Activated naive CD8-positive, alpha-beta T cell treated with anti-CD3 and anti-CD28 coated beads for 36 hours (primary cell): ENCODE measurements around the gene KL. TPM values are rescaled to one million over a fixed set of nuclear protein-coding genes. Genes with fewer than 3 reads are reported as not detected.

Source experiments
- DNase-seq: peaks from one replicate; pipeline ENCODE4 v3.0.0; 2021
- H3K27ac Mint-ChIP-seq: one replicate; pipeline ENCODE4 v1.8.0; 2022; ENCODE audit warnings: mild to moderate bottlenecking, moderate library complexity, mixed read lengths
- H3K27me3 Mint-ChIP-seq: one replicate; pipeline ENCODE4 v1.8.0; 2022; ENCODE audit warnings: mild to moderate bottlenecking, mixed read lengths
- H3K36me3 Mint-ChIP-seq: one replicate; pipeline ENCODE4 v1.8.0; 2021; ENCODE audit warnings: mild to moderate bottlenecking, mixed read lengths
- H3K4me1 Mint-ChIP-seq: one replicate; pipeline ENCODE4 v1.8.0; 2021; ENCODE audit warnings: mixed read lengths
- H3K4me3 Mint-ChIP-seq: one replicate; pipeline ENCODE4 v1.8.0; 2022; ENCODE audit warnings: mild to moderate bottlenecking, moderate library complexity, mixed read lengths
- H3K9me3 Mint-ChIP-seq: one replicate; pipeline ENCODE4 v1.8.0; 2022; ENCODE audit warnings: mixed read lengths
- total RNA-seq, 2 experiments: library from RNA; stranded (reverse); gene quantifications; one replicate each; pipeline ENCODE4 v1.2.3, GENCODE V29; 2021

KL gene
- total RNA-seq, 2 experiments from 2014 or later = 0.50 to 0.72 TPM

DNA sequence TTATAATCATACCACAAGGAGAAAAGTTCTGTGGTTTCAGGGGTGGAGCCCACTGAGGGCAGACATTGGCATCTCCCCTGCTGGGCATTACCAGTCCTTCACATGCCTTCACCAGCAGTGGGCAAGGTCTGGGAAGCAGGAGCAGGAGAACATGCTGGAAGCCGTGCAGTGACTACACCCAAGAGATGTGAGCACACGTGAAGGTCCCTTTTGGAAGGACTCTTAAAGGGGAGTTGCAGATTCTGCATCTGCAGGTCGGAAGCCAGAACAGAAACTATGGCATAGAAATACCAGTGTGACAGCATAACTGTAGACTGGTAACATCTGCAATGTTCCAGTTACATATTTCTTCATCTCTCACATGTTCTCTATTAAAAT, 26.9 kb upstream of the KL start:
- H3K27ac Mint-ChIP-seq = no peak overlapping the region
- peaks cover 4% of the 10 kb centered on the region for H3K27me3 Mint-ChIP-seq
- peaks cover 5% of the 10 kb centered on the region for H3K36me3 Mint-ChIP-seq
- H3K9me3 Mint-ChIP-seq = no peaks in the 10 kb centered on the region
- DNase-seq = no peak
- no peak overlapping the region for H3K4me3 Mint-ChIP-seq
- peaks cover 5% of the 10 kb centered on the region for H3K4me1 Mint-ChIP-seq

DNA sequence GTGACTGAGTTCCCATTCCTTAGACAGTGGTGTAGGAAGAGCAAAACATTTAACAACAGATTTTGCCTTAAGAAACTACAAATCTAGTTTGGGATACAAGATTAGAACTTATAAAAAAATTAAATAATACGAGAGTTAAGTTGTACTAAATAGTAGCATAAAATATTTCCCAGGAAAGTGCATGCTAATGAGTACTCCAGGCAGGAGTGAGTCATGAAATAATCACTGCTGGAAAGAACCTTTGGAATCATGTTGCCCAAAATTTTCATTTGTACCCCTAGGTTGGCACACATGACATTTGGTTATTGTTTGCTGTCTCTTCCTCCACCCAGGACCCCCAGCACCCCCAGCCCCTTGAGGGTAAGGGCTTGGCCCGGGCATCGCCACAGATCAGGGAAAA, 26.3 kb upstream of the KL start:
- H3K27ac Mint-ChIP-seq = no peak overlapping the region
- DNase-seq = no peak
- peaks cover 5% of the 10 kb centered on the region for H3K4me1 Mint-ChIP-seq
- peaks cover 4% of the 10 kb centered on the region for H3K27me3 Mint-ChIP-seq
- peaks cover 5% of the 10 kb centered on the region for H3K36me3 Mint-ChIP-seq
- H3K9me3 Mint-ChIP-seq = no peaks in the 10 kb centered on the region
- H3K4me3 Mint-ChIP-seq = no peak overlapping the region

DNA sequence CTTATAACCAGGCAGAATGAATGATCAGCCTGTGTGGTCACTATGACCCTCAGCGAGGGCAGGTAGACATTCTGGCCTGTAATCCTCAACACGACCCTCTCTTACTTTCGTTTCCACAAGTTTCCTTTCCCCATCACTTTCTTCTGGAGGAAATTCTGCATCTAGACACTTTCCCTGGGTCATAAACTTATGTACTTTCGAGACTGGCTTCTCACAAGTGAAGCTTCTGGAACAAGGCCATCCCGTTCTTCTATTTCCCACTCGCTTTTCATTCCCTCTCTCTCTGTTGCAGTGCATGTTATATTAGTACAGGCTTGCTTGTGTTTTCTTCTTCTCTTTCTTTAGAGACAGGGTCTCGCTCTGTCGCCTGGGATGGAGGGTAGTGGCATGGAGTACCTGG, 23.1 kb upstream of the KL start:
- Mint-ChIP-seq H3K9me3 (no peaks in the 10 kb centered on the region), H3K27me3 (peaks cover 4% of the 10 kb centered on the region), H3K4me3 (no peak overlapping the region), H3K4me1 (peaks cover 5% of the 10 kb centered on the region), H3K36me3 (no peaks in the 10 kb centered on the region), H3K27ac (no peak overlapping the region)
- DNase-seq = no peak

- no peaks in the 10 kb centered on the region for H3K36me3 Mint-ChIP-seq
- peaks cover 4% of the 10 kb centered on the region for H3K27me3 Mint-ChIP-seq
- H3K4me1 Mint-ChIP-seq = no peaks in the 10 kb centered on the region
- H3K27ac Mint-ChIP-seq = no peak overlapping the region
- H3K9me3 Mint-ChIP-seq = no peaks in the 10 kb centered on the region
- no peak for DNase-seq
- no peak overlapping the region for H3K4me3 Mint-ChIP-seq
These were observed 18.8 kb upstream of the KL start for GRCh38 chr13:32997399-32997798.

GRCh38 chr13:32998966-32999365, 17.3 kb upstream of the KL start:
- no peaks in the 10 kb centered on the region for H3K4me1 Mint-ChIP-seq
- no peak overlapping the region for H3K27ac Mint-ChIP-seq
- no peak overlapping the region for H3K4me3 Mint-ChIP-seq
- no peaks in the 10 kb centered on the region for H3K36me3 Mint-ChIP-seq
- peaks cover 4% of the 10 kb centered on the region for H3K27me3 Mint-ChIP-seq
- H3K9me3 Mint-ChIP-seq = no peaks in the 10 kb centered on the region
- DNase-seq = no peak

- Mint-ChIP-seq H3K4me3 (no peak overlapping the region), H3K4me1 (no peaks in the 10 kb centered on the region), H3K36me3 (no peaks in the 10 kb centered on the region), H3K9me3 (no peaks in the 10 kb centered on the region), H3K27ac (no peak overlapping the region), H3K27me3 (peaks cover 2% of the 10 kb centered on the region)
- DNase-seq = no peak
These were observed 15.9 kb upstream of the KL start for GRCh38 chr13:33000365-33000764.

GRCh38 chr13:33003458-33004019, 12.7 kb upstream of the KL start:
- Mint-ChIP-seq H3K36me3 (peaks cover 7% of the 10 kb centered on the region), H3K27me3 (peaks cover 12% of the 10 kb centered on the region), H3K4me3 (no peak overlapping the region), H3K27ac (no peak overlapping the region), H3K4me1 (no peaks in the 10 kb centered on the region), H3K9me3 (peaks cover 12% of the 10 kb centered on the region)
- DNase-seq = no peak

DNA sequence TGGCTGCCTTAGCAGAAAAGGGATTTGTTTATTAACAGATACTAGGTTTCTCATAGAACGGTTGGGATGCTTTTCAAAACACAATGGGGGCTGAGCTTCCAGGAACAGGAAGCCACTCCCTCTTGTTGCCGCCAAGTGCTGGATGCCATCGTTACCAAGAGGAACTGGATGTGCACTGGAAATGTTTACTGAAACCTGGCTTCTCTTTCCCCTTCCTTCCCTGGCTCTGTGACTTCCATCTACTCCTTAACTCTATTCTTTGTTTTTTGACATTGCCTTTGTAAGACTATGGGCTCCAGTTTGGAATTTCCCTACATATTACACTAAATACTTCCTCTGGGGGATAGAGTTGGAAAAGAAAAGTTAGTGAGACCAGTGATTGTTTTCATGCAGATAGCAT, 11.7 kb upstream of the KL start:
- Mint-ChIP-seq H3K27ac (no peak overlapping the region), H3K36me3 (peaks cover 9% of the 10 kb centered on the region), H3K9me3 (peaks cover 20% of the 10 kb centered on the region), H3K4me1 (no peaks in the 10 kb centered on the region), H3K27me3 (peaks cover 19% of the 10 kb centered on the region), H3K4me3 (no peak overlapping the region)
- DNase-seq = no peak

GRCh38 chr13:33006134-33006533, 10.1 kb upstream of the KL start:
- H3K36me3 Mint-ChIP-seq = peaks cover 9% of the 10 kb centered on the region
- no peak overlapping the region for H3K4me3 Mint-ChIP-seq
- H3K27ac Mint-ChIP-seq = no peak overlapping the region
- peaks cover 21% of the 10 kb centered on the region for H3K9me3 Mint-ChIP-seq
- DNase-seq = no peak
- no peaks in the 10 kb centered on the region for H3K4me1 Mint-ChIP-seq
- peaks cover 19% of the 10 kb centered on the region for H3K27me3 Mint-ChIP-seq

DNA sequence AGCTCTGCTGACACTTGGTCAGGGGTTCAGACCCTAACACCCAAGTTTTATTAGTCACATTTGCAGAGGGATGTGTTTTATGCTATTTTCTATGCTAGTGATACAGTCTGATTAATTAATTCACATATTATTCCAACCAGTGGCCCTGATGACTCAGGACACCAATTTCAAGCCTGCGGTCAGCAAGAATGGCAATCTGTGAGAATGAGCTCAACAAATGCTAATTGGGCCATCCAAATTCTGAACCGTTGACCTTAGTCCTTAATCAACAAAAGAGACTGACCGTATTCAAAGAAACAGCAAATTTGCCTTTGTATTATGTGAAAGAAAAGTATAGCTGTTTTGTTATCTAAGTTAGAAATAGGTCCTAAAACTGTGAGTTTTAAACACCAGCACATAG, 9.6 kb upstream of the KL start:
- Mint-ChIP-seq H3K9me3 (peaks cover 21% of the 10 kb centered on the region), H3K27me3 (peaks cover 19% of the 10 kb centered on the region), H3K4me1 (no peaks in the 10 kb centered on the region), H3K36me3 (peaks cover 9% of the 10 kb centered on the region), H3K27ac (no peak overlapping the region), H3K4me3 (no peak overlapping the region)
- DNase-seq = no peak

DNA sequence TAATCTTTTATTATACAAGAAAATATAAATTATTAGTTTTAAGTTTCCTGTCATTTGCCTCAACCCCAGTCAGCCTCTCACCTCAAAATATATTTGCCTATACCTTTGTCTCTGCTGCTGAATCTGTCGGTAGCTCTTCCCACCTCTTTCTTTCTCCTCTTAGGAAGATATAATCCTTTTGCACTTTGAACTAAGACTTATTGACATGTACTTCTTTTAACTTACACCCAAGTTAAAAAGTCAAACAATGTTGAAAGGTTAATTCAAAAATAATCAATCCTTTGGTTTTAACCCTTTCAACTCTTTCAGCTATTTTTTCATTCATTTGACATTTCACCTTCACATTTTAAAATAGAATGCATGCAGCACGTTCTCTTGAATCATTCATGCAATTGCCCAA, 9.0 kb upstream of the KL start:
- Mint-ChIP-seq H3K9me3 (peaks cover 21% of the 10 kb centered on the region), H3K36me3 (peaks cover 9% of the 10 kb centered on the region), H3K4me1 (no peaks in the 10 kb centered on the region), H3K4me3 (no peak overlapping the region), H3K27ac (no peak overlapping the region), H3K27me3 (peaks cover 23% of the 10 kb centered on the region)
- DNase-seq = no peak

DNA sequence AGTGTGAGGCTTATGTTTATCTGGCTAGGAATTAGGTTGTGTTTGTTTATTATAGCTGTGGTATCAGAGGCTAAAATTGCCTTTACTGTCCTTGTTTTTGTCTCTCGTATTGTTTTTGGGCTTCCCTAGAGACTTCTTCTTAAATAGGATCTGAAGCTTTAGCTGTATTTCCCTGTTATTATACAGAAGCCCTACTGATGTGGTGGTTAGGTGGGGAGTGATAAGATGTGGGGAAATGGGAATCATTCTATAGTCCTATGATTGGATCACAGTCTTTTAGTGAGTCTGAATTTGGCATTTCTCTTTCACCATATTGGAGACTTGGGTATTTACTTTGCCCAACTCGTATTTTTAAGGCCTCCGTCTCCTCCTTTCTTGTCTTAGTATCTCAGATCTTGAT, 8.3 kb upstream of the KL start:
- DNase-seq = no peak
- Mint-ChIP-seq H3K36me3 (peaks cover 9% of the 10 kb centered on the region), H3K4me3 (no peak overlapping the region), H3K27ac (no peak overlapping the region), H3K27me3 (peaks cover 27% of the 10 kb centered on the region), H3K4me1 (no peaks in the 10 kb centered on the region), H3K9me3 (peaks cover 21% of the 10 kb centered on the region)

DNA sequence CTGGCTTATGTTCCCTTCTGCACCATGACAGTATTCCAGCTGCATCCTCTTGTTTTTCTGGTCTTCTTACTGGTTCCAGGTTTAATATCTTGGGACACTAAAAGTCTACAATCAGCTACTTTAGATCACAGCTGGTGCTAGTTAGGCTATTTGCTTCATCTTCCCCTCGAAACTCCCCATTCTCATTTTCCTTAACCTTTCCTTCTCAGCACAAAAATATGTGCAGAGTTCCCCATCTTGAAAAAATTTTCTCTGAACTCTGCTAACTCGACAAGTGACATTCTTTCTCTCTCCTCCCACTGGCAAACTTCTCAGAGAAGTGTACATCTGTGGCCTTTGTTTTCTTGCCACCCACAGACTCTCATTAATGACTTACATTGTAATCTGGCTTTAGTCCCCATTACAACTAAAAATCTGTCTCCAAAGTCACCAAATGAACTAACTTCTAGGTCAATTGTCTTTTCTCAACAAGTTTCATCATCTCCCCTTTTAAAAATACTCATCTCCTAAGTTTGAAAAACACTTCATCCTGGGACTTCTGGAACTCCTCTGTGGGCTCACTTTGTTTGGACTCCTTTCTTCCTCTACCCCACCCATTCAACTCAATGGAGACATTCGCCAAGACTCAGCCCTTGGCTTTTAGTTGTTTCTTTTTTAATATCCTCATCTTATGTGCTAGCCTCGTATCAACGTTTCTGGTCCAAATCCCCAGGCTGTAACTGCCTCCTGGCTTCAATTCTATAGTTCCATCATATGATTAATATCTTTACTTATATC, 7.1 kb upstream of the KL start:
- Mint-ChIP-seq H3K9me3 (peaks cover 21% of the 10 kb centered on the region), H3K4me1 (no peaks in the 10 kb centered on the region), H3K27ac (no peak overlapping the region), H3K27me3 (peaks cover 39% of the 10 kb centered on the region), H3K36me3 (peaks cover 9% of the 10 kb centered on the region), H3K4me3 (no peak overlapping the region)
- no peak for DNase-seq

- Mint-ChIP-seq H3K36me3 (peaks cover 9% of the 10 kb centered on the region), H3K27ac (no peak overlapping the region), H3K9me3 (peaks cover 21% of the 10 kb centered on the region), H3K4me3 (no peak overlapping the region), H3K4me1 (peaks cover 9% of the 10 kb centered on the region), H3K27me3 (peaks cover 56% of the 10 kb centered on the region)
- no peak for DNase-seq
These were observed 4.3 kb upstream of the KL start for GRCh38 chr13:33011828-33012470.

GRCh38 chr13:33014291-33014690, 1.9 kb upstream of the KL start:
- DNase-seq = no peak
- Mint-ChIP-seq H3K36me3 (no peaks in the 10 kb centered on the region), H3K27ac (no peak overlapping the region), H3K4me1 (peaks cover 13% of the 10 kb centered on the region), H3K9me3 (peaks cover 3% of the 10 kb centered on the region), H3K27me3 (peaks cover 59% of the 10 kb centered on the region), H3K4me3 (no peak overlapping the region)

GRCh38 chr13:33015241-33015668, 968 bp upstream of the KL start:
- Mint-ChIP-seq H3K36me3 (no peaks in the 10 kb centered on the region), H3K9me3 (no peaks in the 10 kb centered on the region), H3K4me3 (peak overlapping the region; percentile 16), H3K4me1 (peaks cover 13% of the 10 kb centered on the region), H3K27ac (no peak overlapping the region), H3K27me3 (peaks cover 63% of the 10 kb centered on the region)
- no peak for DNase-seq
